Measurements from ENCODE around the gene MUC4. TPM values are rescaled to one million over a fixed set of nuclear protein-coding genes. Genes with fewer than 3 reads are reported as not detected.

Gene MUC4
- total and polyA plus RNA-seq, 9 of the 15 experiments (the other 6 are each of a cell fraction or from before 2014, with no cell fraction given): under 0.01 to 0.21 (median 0.10) TPM; not detected in 4

GRCh38 chr3:195697582-195698324, 114.0 kb downstream of the MUC4 start (continued):
- TF ChIP-seq E2F8 (IDR thresholded peaks at IDR 0.05; ENCODE audit: low read depth, partially characterized antibody) (no peak), FOXK2 (conservative IDR thresholded peaks at IDR 0.05 in 1 of 2, IDR thresholded peaks at IDR 0.05 in 1 of 2; ENCODE audit: low read depth in 2 of 2) (peak; percentile 80 to 86), ILK (tag; IDR thresholded peaks at IDR 0.05; ENCODE audit: borderline replicate concordance, low read depth) (no peak), ZNF197 (CRISPR knock-in tag; IDR thresholded peaks at IDR 0.05; ENCODE audit: low read depth) (no peak), ILF3 (IDR thresholded peaks at IDR 0.05; ENCODE audit: borderline replicate concordance) (no peak), HDAC1 (IDR thresholded peaks at IDR 0.05) (peak in 1 of 2 experiments; percentile 88; a peak in 2 of 4 replicates), ZNF146 (CRISPR knock-in tag; IDR thresholded peaks at IDR 0.05; ENCODE audit: unreplicated experiment) (no peak), BRD9 (IDR thresholded peaks at IDR 0.05; ENCODE audit: low read depth, partially characterized antibody) (peak; percentile 81), ZNF449 (CRISPR knock-in tag; IDR thresholded peaks at IDR 0.05) (no peak), ZNF232 (CRISPR knock-in tag; IDR thresholded peaks at IDR 0.05) (no peak), SRSF1 (IDR thresholded peaks at IDR 0.05; ENCODE audit: low read depth, low read length) (no peak), ZNF511 (CRISPR knock-in tag; IDR thresholded peaks at IDR 0.05) (no peak), SIN3B (IDR thresholded peaks at IDR 0.05; ENCODE audit: low read depth) (no peak), ATF4 (CRISPR knock-in tag; IDR thresholded peaks at IDR 0.05) (0 out of 2 replicates have a peak, but pooled peaks have one; percentile 40), ASH1L (IDR thresholded peaks at IDR 0.05; ENCODE audit: borderline replicate concordance, low read depth, partially characterized antibody) (no peak), ZKSCAN8 (CRISPR knock-in tag; IDR thresholded peaks at IDR 0.05) (no peak), FOXJ2 (tag; IDR thresholded peaks at IDR 0.05) (peak; percentile 54; the same call in 1 of the 2 replicates), ZBTB8A (IDR thresholded peaks at IDR 0.05; ENCODE audit: partially characterized antibody) (no peak), ZNF23 (CRISPR knock-in tag; IDR thresholded peaks at IDR 0.05) (no peak), DDX20 (tag; IDR thresholded peaks at IDR 0.05; ENCODE audit: low read depth) (no peak)

Measured in K562 (cell line).